HG02571 (cell line): ENCODE measurements around the gene CORO2A.

ENCODE experiments used
- ATAC-seq: cut with Tn5 transposase; IDR thresholded peaks from one replicate; pipeline ENCODE4 v1.9.1; 2021; ENCODE audit warnings: mild to moderate bottlenecking, moderate library complexity; ENCODE audit not compliant: unreplicated experiment

CORO2A gene

GRCh38 chr9:98219794-98220370 lies 27.4 kb upstream of the CORO2A start:
- ATAC-seq: no peak

- ATAC-seq: no peak
Measured at GRCh38 chr9:98219364-98219716, 26.9 kb upstream of the CORO2A start.

GRCh38 chr9:98218562-98219363 lies 26.3 kb upstream of the CORO2A start:
- no peak for ATAC-seq

- no peak for ATAC-seq
Measured at GRCh38 chr9:98217255-98217654, 24.8 kb upstream of the CORO2A start.

GRCh38 chr9:98216391-98216790 lies 24.0 kb upstream of the CORO2A start:
- ATAC-seq: no peak

- ATAC-seq: no peak
Measured at GRCh38 chr9:98215821-98216220, 23.4 kb upstream of the CORO2A start.

- no peak for ATAC-seq
Measured at GRCh38 chr9:98215271-98215670, 22.8 kb upstream of the CORO2A start.

DNA sequence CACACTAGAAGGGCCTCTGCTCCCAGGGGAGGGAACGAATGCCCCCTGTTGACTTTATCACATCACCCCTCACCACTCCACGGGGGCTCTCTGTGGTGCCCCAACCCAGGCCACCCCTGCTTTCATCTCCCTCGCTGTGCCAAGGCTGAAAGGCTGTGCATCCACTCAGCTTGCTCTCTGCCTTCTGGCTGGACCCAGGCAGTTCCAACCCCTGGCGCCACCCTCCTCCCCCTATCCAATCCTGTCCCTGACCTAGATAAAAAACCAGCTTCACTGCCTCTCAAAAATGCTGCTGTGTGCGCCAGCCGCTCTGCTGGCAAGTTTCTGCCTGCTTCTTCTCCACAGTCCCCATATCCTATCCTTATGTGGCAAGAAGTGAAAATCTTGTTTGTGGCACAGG lies 22.4 kb upstream of the CORO2A start:
- no peak for ATAC-seq

- no peak for ATAC-seq
Measured at GRCh38 chr9:98211260-98211659, 18.8 kb upstream of the CORO2A start.

DNA sequence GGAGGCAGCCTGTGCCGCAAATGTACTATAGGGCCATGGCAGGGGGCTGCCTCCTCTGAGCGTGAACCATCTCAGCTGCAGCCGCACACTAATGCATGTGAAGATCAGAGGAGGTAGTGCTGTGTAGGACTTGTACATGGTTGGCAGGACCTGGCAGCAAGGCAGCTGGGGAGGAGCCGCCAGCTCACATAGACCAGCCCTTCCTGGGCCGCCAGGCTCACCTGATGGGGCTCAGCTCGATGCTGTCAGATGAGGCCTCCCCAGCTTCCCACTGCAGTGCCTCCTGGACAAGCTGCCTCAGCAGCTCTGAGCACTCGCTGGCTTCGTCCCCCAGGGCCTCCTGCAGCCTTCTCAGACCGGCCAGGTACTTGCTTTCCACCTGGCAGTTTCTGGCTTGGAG lies 18.0 kb upstream of the CORO2A start:
- no peak for ATAC-seq

GRCh38 chr9:98209530-98209929 lies 17.1 kb upstream of the CORO2A start:
- ATAC-seq: no peak

- no peak for ATAC-seq
Measured at GRCh38 chr9:98208635-98209034, 16.2 kb upstream of the CORO2A start.

DNA sequence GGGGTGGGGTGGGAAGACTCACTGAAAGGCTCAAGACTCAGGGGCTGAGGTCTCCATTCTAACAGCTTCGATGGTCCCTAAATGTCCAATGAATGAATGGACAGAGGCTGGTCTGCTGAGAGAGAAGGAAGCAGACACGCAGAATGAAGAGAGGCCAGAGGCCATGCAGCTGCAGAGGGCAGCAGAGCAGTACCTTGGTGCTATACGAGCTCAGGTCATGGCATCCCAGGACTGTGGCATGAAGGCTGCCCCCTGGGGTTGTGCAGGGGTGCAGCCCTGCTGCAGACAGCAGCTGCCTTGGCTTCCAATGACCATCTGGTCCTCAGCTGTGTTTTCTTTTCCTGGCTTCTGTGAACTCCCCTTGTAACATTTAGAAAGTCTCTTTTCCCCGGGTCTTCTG lies 15.2 kb upstream of the CORO2A start:
- no peak for ATAC-seq

GRCh38 chr9:98206754-98207153 lies 14.3 kb upstream of the CORO2A start:
- ATAC-seq: no peak

DNA sequence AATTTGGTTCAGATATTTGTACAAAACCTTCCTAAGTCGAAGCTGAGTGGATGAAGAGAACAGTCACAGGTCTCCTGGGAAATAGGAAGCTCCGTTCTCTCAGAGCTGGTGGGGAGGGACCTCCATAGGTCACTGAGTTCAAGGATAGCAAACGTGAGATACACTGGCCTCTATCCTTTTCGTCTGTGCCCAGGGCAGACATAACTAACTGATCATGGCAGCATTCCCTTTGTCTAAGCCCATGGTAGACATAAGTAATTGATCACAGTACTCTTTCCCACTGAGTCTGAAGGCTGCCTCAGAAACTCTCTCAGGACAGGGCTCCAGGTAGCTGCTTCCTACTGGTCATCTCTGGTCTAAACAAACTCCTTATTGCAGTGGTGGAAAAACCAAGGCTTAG lies 12.3 kb upstream of the CORO2A start:
- ATAC-seq: no peak

GRCh38 chr9:98203153-98203552 lies 10.7 kb upstream of the CORO2A start:
- ATAC-seq: no peak

DNA sequence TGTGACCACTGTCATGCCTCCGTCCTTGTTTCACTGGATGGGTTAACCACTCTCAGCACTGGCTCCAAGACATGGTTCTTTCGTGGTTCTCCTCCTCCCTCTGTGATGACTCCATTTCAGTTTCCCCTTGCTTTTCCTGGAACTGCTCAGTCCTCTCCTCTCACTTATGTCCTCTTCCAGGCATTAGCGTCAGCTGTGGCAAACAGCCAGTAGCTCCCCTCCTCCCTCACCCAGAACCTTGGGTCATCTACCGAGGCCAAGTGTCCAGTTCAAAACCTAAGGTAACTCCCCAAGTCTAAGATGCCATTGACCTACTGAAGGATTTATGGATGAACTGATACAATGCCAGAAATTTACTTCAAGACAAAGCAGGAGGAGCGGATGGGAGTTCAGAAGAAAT lies 9.8 kb upstream of the CORO2A start:
- ATAC-seq: no peak

DNA sequence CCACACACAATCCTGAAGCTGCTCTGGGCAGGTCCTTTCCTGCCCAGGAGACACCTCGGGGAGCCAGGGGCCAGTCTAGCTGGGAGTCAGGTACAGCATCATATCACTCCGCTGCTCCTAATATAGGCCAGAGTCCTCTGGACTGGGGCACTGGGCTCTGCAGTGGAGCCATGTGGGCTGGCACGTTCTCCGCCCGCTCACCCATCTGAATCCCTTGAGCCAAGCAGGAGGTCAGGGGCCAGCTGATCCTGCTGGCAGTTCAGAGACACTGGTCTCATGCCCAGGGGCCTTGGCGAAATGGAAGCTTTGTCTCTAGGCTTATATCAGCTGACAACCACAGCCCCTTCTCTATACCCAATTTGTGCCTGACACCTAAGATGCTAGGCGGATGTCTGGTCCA lies 9.3 kb upstream of the CORO2A start:
- no peak for ATAC-seq

DNA sequence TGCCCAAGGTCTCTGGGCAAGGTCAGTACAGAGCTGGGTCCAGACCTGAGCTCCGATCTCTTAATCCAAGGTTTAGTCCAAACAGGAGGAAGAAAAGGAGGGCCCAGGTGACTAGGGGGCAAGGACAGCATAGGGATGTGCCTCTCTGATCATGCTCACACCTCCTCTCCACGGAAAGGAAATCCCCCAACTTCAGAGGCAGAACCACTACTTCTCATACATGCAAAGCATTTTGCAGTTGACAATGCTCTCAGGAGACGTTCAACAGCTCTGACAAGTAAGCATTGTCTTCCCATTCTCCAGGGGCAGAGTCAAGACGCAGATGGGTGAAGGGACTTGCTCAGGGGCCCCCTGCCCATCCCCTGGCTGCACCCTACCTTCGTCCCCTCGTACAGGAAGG lies 8.7 kb upstream of the CORO2A start:
- no peak for ATAC-seq

- no peak for ATAC-seq
Measured at GRCh38 chr9:98199388-98200033, 7.1 kb upstream of the CORO2A start.

- ATAC-seq: no peak
Measured at GRCh38 chr9:98195671-98196070, 3.2 kb upstream of the CORO2A start.

DNA sequence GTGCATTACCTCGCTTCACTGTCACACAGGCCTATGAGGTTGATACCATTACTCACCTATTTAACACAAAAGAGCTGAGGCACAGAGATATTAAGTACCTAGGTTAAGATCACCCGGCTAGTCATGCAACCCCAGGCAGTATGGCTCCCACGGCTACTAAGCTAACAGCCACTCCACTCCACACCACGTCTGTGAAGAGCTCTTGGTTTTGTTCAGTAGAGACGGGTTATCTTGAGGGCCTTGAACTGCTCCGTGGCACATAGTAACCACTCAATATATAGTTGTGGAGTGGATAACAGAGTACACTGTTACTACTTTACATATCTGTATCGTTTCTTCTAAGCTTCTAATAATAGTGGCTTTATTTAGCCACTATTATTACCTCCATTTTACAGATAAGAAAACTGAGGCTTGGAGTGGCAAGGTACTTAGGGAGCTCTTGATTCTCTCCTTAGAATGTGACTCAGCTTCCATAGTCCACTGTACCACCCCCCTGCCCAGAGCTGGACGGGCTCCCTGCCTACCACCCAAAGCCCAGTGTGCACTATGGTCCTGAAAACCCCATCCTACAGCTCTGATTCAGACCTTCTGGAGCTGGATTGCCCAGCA lies 1.0 kb upstream of the CORO2A start:
- no peak for ATAC-seq
